ENCODE measurements around the gene HES5. TPM values are rescaled to one million over a fixed set of nuclear protein-coding genes. Genes with fewer than 3 reads are reported as not detected.

HES5 gene
- polyA plus RNA-seq, 1 donor from 2014 or later, result 0.81 TPM

DNA sequence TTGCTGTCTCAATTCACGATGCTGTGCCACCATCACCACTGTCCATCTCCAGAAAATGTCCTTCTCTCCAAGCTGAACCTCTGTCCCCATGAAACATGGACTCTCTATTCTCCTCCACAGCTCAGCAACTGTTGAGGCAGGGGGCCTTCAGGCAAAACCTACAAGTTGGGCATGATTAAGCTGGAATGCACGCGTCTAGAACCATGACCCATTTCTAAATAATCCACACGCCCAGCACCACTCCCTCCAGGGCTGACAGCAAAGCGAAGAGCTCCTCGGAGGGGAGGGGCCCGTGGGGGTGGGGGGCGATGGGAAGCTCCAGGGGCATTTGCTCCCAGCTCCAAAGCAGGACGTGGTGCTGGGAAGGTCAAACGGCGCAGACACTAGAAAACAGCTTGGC is 3.3 kb upstream of the HES5 start:
- H3K79me2 ChIP-seq (replicated peaks; ENCODE audit: insufficient read depth, low read length), result peaks cover 14% of the 10 kb centered on the region
- H3K27ac ChIP-seq (ENCODE audit: low read length), result no peak overlapping the region
- no peaks in the 10 kb centered on the region for H3K9me3 ChIP-seq (ENCODE audit: low read length)
- H3K36me3 ChIP-seq (ENCODE audit: insufficient read depth, low read length), result no peaks in the 10 kb centered on the region
- no peaks in the 10 kb centered on the region for H3F3A ChIP-seq (ENCODE audit: insufficient read depth, low read length, poor library complexity, severe bottlenecking)
- H4K20me1 ChIP-seq (ENCODE audit: insufficient read depth), result no peaks in the 10 kb centered on the region
- H3K27me3 ChIP-seq (ENCODE audit: insufficient read depth, low read depth, low read length), result no peaks in the 10 kb centered on the region
- no peak for TF ChIP-seq EP300 (conservative IDR thresholded peaks at IDR 0.05; ENCODE audit: poor library complexity, severe bottlenecking)
- no peak for TF ChIP-seq SMC3 (conservative IDR thresholded peaks at IDR 0.05; ENCODE audit: poor library complexity)
- no peak for TF ChIP-seq RAD21 (conservative IDR thresholded peaks at IDR 0.05)
- no peak for TF ChIP-seq TAF1 (IDR thresholded peaks at IDR 0.05; ENCODE audit: low read depth)
- TF ChIP-seq, protein P1, sequence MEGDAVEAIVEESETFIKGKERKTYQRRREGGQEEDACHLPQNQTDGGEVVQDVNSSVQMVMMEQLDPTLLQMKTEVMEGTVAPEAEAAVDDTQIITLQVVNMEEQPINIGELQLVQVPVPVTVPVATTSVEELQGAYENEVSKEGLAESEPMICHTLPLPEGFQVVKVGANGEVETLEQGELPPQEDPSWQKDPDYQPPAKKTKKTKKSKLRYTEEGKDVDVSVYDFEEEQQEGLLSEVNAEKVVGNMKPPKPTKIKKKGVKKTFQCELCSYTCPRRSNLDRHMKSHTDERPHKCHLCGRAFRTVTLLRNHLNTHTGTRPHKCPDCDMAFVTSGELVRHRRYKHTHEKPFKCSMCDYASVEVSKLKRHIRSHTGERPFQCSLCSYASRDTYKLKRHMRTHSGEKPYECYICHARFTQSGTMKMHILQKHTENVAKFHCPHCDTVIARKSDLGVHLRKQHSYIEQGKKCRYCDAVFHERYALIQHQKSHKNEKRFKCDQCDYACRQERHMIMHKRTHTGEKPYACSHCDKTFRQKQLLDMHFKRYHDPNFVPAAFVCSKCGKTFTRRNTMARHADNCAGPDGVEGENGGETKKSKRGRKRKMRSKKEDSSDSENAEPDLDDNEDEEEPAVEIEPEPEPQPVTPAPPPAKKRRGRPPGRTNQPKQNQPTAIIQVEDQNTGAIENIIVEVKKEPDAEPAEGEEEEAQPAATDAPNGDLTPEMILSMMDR (IDR thresholded peaks at IDR 0.05; ENCODE audit: poor library complexity, severe bottlenecking), result no peak
- TF ChIP-seq, protein P2, sequence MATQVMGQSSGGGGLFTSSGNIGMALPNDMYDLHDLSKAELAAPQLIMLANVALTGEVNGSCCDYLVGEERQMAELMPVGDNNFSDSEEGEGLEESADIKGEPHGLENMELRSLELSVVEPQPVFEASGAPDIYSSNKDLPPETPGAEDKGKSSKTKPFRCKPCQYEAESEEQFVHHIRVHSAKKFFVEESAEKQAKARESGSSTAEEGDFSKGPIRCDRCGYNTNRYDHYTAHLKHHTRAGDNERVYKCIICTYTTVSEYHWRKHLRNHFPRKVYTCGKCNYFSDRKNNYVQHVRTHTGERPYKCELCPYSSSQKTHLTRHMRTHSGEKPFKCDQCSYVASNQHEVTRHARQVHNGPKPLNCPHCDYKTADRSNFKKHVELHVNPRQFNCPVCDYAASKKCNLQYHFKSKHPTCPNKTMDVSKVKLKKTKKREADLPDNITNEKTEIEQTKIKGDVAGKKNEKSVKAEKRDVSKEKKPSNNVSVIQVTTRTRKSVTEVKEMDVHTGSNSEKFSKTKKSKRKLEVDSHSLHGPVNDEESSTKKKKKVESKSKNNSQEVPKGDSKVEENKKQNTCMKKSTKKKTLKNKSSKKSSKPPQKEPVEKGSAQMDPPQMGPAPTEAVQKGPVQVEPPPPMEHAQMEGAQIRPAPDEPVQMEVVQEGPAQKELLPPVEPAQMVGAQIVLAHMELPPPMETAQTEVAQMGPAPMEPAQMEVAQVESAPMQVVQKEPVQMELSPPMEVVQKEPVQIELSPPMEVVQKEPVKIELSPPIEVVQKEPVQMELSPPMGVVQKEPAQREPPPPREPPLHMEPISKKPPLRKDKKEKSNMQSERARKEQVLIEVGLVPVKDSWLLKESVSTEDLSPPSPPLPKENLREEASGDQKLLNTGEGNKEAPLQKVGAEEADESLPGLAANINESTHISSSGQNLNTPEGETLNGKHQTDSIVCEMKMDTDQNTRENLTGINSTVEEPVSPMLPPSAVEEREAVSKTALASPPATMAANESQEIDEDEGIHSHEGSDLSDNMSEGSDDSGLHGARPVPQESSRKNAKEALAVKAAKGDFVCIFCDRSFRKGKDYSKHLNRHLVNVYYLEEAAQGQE (IDR thresholded peaks at IDR 0.05; ENCODE audit: borderline replicate concordance), result no peak
- TF ChIP-seq EZH2 (IDR thresholded peaks at IDR 0.05; ENCODE audit: borderline replicate concordance, insufficient read depth, low read length, poor library complexity, severe bottlenecking), result no peak
- TF ChIP-seq POLR2AphosphoS5 (IDR thresholded peaks at IDR 0.05), result no peak
- TF ChIP-seq MXI1 (conservative IDR thresholded peaks at IDR 0.05; ENCODE audit: poor library complexity, severe bottlenecking), result no peak
- H3K4me2 ChIP-seq (ENCODE audit: low read length), result no peak overlapping the region
- H3K4me3 ChIP-seq (ENCODE audit: low read length), result no peak overlapping the region
- no peaks in the 10 kb centered on the region for H3K9me2 ChIP-seq (ENCODE audit: insufficient read depth, low read length)
- no peak overlapping the region for H2AFZ ChIP-seq (ENCODE audit: low read depth, low read length)
- H3K9ac ChIP-seq (ENCODE audit: low read length), result no peak overlapping the region

DNA sequence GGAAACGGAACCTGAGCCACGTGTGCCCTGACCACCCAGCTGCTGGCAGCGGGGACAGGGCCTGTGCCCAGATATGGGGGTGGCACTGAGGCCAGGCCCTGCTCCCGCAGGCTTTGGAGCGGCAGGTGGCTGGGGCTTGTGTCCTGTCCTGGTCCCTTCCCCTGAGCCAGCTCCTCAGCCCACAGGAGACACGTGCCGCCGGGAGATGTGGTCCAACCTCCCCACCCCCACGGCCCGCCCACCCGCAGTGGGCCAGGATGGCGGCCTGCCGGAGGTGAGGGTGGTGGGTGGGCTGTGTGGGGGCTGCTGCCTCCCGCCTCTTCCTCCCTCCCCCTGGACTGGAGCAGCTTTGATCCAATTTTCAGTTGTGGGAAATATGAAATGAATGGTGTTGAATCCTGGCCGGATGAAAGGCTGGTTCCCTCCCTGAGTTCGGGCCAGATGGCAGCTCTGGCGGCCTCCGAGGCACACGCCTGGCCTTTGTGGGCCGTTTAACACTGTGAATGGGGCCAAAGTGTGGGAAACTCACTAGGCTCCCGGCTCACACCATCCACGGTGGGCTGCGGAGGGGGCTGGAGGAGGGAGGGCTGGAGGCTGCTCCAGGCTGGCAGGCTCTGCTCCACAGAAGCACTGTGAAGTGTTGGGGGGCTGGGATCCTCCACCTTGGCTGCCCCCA is 2.6 kb upstream of the HES5 start:
- no peak overlapping the region for H3K27ac ChIP-seq (ENCODE audit: low read length)

More for the DNA sequence above, 2.6 kb upstream of the HES5 start:
- Histone ChIP-seq H3K36me3 (ENCODE audit: insufficient read depth, low read length) (no peaks in the 10 kb centered on the region), H3K9me2 (ENCODE audit: insufficient read depth, low read length) (no peaks in the 10 kb centered on the region), H3F3A (ENCODE audit: insufficient read depth, low read length, poor library complexity, severe bottlenecking) (no peaks in the 10 kb centered on the region), H3K27me3 (ENCODE audit: insufficient read depth, low read depth, low read length) (no peaks in the 10 kb centered on the region), H3K9me3 (ENCODE audit: low read length) (no peaks in the 10 kb centered on the region), H3K4me3 (ENCODE audit: low read length) (no peak overlapping the region), H3K4me2 (ENCODE audit: low read length) (no peak overlapping the region), H3K9ac (ENCODE audit: low read length) (no peak overlapping the region), H2AFZ (ENCODE audit: low read depth, low read length) (no peak overlapping the region), H3K79me2 (replicated peaks; ENCODE audit: insufficient read depth, low read length) (peaks cover 14% of the 10 kb centered on the region), H4K20me1 (ENCODE audit: insufficient read depth) (no peaks in the 10 kb centered on the region)
- TF ChIP-seq POLR2AphosphoS5 (IDR thresholded peaks at IDR 0.05) (no peak), EZH2 (IDR thresholded peaks at IDR 0.05; ENCODE audit: borderline replicate concordance, insufficient read depth, low read length, poor library complexity, severe bottlenecking) (no peak), MXI1 (conservative IDR thresholded peaks at IDR 0.05; ENCODE audit: poor library complexity, severe bottlenecking) (no peak), RAD21 (conservative IDR thresholded peaks at IDR 0.05) (no peak), EP300 (conservative IDR thresholded peaks at IDR 0.05; ENCODE audit: poor library complexity, severe bottlenecking) (no peak), SMC3 (conservative IDR thresholded peaks at IDR 0.05; ENCODE audit: poor library complexity) (no peak), TAF1 (IDR thresholded peaks at IDR 0.05; ENCODE audit: low read depth) (no peak)
- TF ChIP-seq, protein P2 (IDR thresholded peaks at IDR 0.05; ENCODE audit: borderline replicate concordance), result no peak
- TF ChIP-seq, protein P1 (IDR thresholded peaks at IDR 0.05; ENCODE audit: poor library complexity, severe bottlenecking), result no peak
